Esophagus muscularis mucosa (tissue), 4 donors: Measurements from ENCODE around the gene MNAT1. TPM values are rescaled to one million over a fixed set of nuclear protein-coding genes. Genes with fewer than 3 reads are reported as not detected.

Experiments
- DNase-seq: peaks from one replicate; pipeline ENCODE4 v3.0.0-alpha.2; 2017; ENCODE audit errors: extremely low spot score
- H3K27ac ChIP-seq, 4 donors: fragments of 200-600 bp; sonication (generic); replicated peaks in 1 of 4; 1 replicate in 3 of 4; 2 replicates in 1 of 4; pipeline ENCODE4 v1.5.1; 2016 to 2019; ENCODE audit warnings: mild to moderate bottlenecking in 1 of 4
- H3K27me3 ChIP-seq, 4 donors: fragments of 200-600 bp; sonication (generic); one replicate each; pipeline versions ENCODE4 v1.5.1 to v1.6.0; 2016 to 2019
- H3K36me3 ChIP-seq, 4 donors: fragments of 200-600 bp; sonication (generic); one replicate each; pipeline ENCODE4 v1.5.1; 2016 to 2019
- H3K4me1 ChIP-seq, 4 donors: fragments of 200-600 bp; sonication (generic); one replicate each; pipeline ENCODE4 v1.5.1; 2016 to 2019
- H3K4me3 ChIP-seq, 4 donors: fragments of 200-600 bp; sonication (generic); 1 replicate in 2 of 4; 2 replicates in 2 of 4; pipeline ENCODE4 v1.5.1; 2016 to 2019; ENCODE audit warnings: mild to moderate bottlenecking in 4 of 4, moderate library complexity in 1 of 4
- H3K9me3 ChIP-seq, 4 donors: fragments of 200-600 bp; sonication (generic); 1 replicate in 3 of 4; 2 replicates in 1 of 4; pipeline ENCODE4 v1.5.1; 2016 to 2019
- CTCF ChIP-seq, 3 experiments: fragments of 200-600 bp in 2 of 3; fragments of 450-650 bp in 1 of 3; sonication (generic) in 2 of 3; IDR thresholded peaks; one replicate each; pipeline ENCODE4 v1.5.1; 2017 to 2019; ENCODE audit warnings: antibody characterized with exemption in 3 of 3, mild to moderate bottlenecking in 2 of 3, moderate library complexity in 1 of 3
- EP300 ChIP-seq: sonication (generic); formaldehyde crosslinking; IDR thresholded peaks from one replicate; pipeline ENCODE4 v1.6.1; 2017; ENCODE audit warnings: antibody characterized with exemption
- POLR2A ChIP-seq: fragments of 450-650 bp; IDR thresholded peaks from one replicate; pipeline ENCODE4 v1.6.1; 2017; ENCODE audit warnings: antibody characterized with exemption, moderate library complexity, mild to moderate bottlenecking, low read depth
- POLR2AphosphoS5 ChIP-seq, 2 donors: sonication (generic); formaldehyde crosslinking; IDR thresholded peaks; one replicate each; pipeline ENCODE4 v1.6.1; 2017; ENCODE audit warnings: antibody characterized with exemption in 2 of 2
- WGBS: methylation state at CpG from one replicate; pipeline ENCODE4 v1.1.5; 2018; 5-methylcytosine and 5-hydroxymethylcytosine counted together
- intact Hi-C: fragments of 100-400 bp; cut with DNase I; formaldehyde crosslinking; loops from one replicate; pipeline ENCODE4 v1.15.1; 2023
- total RNA-seq, 4 donors: library from RNA; depleted of rRNA; stranded (reverse); fragments of >200 nt; gene quantifications; one replicate each; pipeline versions ENCODE4 v1.1.0 to v1.2.1, GENCODE V29; 2016

MNAT1 gene
- total RNA-seq, 4 donors from 2014 or later = 34.9 to 48.2 (median 38.1) TPM

- DNase-seq = no peak
- no peaks in the 10 kb centered on the region for H3K4me1 ChIP-seq
- WGBS = 86% methylated on average over 4 of the region's 4 CpGs
- no peaks in the 10 kb centered on the region for H3K27me3 ChIP-seq
- H3K27ac ChIP-seq = no peak overlapping the region
- no peak for TF ChIP-seq POLR2A
- TF ChIP-seq EP300 = no peak
- TF ChIP-seq POLR2AphosphoS5 (IDR thresholded peaks at IDR 0.05) = no peak
- TF ChIP-seq CTCF (IDR thresholded peaks at IDR 0.05) = no peak
- no peaks in the 10 kb centered on the region for H3K36me3 ChIP-seq
- peaks cover 4 to 35% (median 22%) of the 10 kb centered on the region in 4 donors for H3K9me3 ChIP-seq
- intact Hi-C loops = no loop called here
- no peak overlapping the region for H3K4me3 ChIP-seq
These were observed 221.6 kb downstream of the MNAT1 start for GRCh38 chr14:60956202-60956601.

GRCh38 chr14:60956632-60957031 is 222.1 kb downstream of the MNAT1 start:
- Histone ChIP-seq H3K9me3 (peaks cover 4 to 35% (median 22%) of the 10 kb centered on the region in 4 donors), H3K36me3 (no peaks in the 10 kb centered on the region), H3K4me3 (no peak overlapping the region), H3K27ac (no peak overlapping the region), H3K27me3 (no peaks in the 10 kb centered on the region), H3K4me1 (no peaks in the 10 kb centered on the region)
- no peak for DNase-seq
- no peak for TF ChIP-seq EP300
- no peak for TF ChIP-seq CTCF (IDR thresholded peaks at IDR 0.05)
- TF ChIP-seq POLR2AphosphoS5 (IDR thresholded peaks at IDR 0.05) = no peak
- intact Hi-C loops = no loop called here
- 81% methylated on average over 1 of the region's 1 CpG for WGBS

- no peaks in the 10 kb centered on the region for H3K4me1 ChIP-seq
- no peak overlapping the region for H3K4me3 ChIP-seq
- TF ChIP-seq POLR2AphosphoS5 (IDR thresholded peaks at IDR 0.05) = no peak
- no peak for TF ChIP-seq EP300
- TF ChIP-seq CTCF (IDR thresholded peaks at IDR 0.05) = no peak
- TF ChIP-seq POLR2A = no peak
- H3K36me3 ChIP-seq = no peaks in the 10 kb centered on the region
- H3K27me3 ChIP-seq = no peaks in the 10 kb centered on the region
- no peak for DNase-seq
- intact Hi-C loops = no loop called here
- peaks cover 4 to 35% (median 22%) of the 10 kb centered on the region in 4 donors for H3K9me3 ChIP-seq
- no peak overlapping the region for H3K27ac ChIP-seq
These were observed 223.6 kb downstream of the MNAT1 start for GRCh38 chr14:60958146-60958545.

- Histone ChIP-seq H3K27me3 (no peaks in the 10 kb centered on the region), H3K27ac (no peak overlapping the region), H3K4me3 (no peak overlapping the region), H3K4me1 (no peaks in the 10 kb centered on the region), H3K36me3 (no peaks in the 10 kb centered on the region), H3K9me3 (peaks cover 0 to 6% (median 2%) of the 10 kb centered on the region in 4 donors)
- TF ChIP-seq POLR2AphosphoS5 (IDR thresholded peaks at IDR 0.05) = no peak
- no peak for TF ChIP-seq CTCF (IDR thresholded peaks at IDR 0.05)
- TF ChIP-seq POLR2A = no peak
- no peak for TF ChIP-seq EP300
- no peak for DNase-seq
- 70% methylated on average over 2 of the region's 2 CpGs for WGBS
- intact Hi-C loops = no loop called here
These were observed 229.2 kb downstream of the MNAT1 start for GRCh38 chr14:60963761-60964160.

- intact Hi-C loops = no loop called here
- Histone ChIP-seq H3K4me3 (no peak overlapping the region), H3K9me3 (no peaks in the 10 kb centered on the region), H3K27me3 (no peaks in the 10 kb centered on the region), H3K27ac (no peak overlapping the region), H3K4me1 (no peaks in the 10 kb centered on the region), H3K36me3 (no peaks in the 10 kb centered on the region)
- DNase-seq = no peak
- no peak for TF ChIP-seq CTCF (IDR thresholded peaks at IDR 0.05)
- no peak for TF ChIP-seq POLR2AphosphoS5 (IDR thresholded peaks at IDR 0.05)
- no peak for TF ChIP-seq EP300
- no peak for TF ChIP-seq POLR2A
- 62% methylated on average over 2 of the region's 2 CpGs for WGBS
These were observed 230.3 kb downstream of the MNAT1 start for GRCh38 chr14:60964904-60965303.
